PC-9 (cell line): Measurements from ENCODE around the gene TBC1D8.

Experiments
- EZH2 ChIP-seq: fragments of 200-600 bp; sonication (generic); IDR thresholded peaks from 2 replicates; pipeline ENCODE4 v1.8.0; 2017; ENCODE audit warnings: antibody characterized with exemption, low read depth
- TF ChIP-seq, protein P1 (sequence below): fragments of 200-600 bp; sonication (generic); conservative IDR thresholded peaks from 2 replicates; pipeline ENCODE4 v1.6.1; 2017; ENCODE audit warnings: mixed run types, antibody characterized with exemption, mild to moderate bottlenecking, moderate library complexity

DNA sequence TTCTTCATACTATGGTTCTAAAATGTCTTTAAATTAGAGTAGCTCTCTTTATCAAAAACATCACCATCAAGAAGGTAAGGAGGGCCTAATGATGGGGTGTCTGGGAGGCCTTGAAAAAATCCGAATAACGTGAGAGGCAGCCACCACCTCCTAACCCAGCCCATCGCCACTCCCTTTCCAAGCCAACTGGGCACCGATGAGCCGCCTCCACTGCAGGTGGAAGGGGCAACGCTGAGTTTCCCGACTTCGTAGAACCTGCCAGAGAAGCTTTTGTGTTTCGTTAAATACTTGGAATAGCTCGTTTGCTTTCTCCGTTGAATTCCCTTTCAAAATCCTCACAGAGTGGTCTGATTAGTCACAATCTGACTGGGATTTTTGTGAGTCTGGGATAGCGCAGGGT, 171.1 kb downstream of the TBC1D8 start:
- TF ChIP-seq, protein P1, sequence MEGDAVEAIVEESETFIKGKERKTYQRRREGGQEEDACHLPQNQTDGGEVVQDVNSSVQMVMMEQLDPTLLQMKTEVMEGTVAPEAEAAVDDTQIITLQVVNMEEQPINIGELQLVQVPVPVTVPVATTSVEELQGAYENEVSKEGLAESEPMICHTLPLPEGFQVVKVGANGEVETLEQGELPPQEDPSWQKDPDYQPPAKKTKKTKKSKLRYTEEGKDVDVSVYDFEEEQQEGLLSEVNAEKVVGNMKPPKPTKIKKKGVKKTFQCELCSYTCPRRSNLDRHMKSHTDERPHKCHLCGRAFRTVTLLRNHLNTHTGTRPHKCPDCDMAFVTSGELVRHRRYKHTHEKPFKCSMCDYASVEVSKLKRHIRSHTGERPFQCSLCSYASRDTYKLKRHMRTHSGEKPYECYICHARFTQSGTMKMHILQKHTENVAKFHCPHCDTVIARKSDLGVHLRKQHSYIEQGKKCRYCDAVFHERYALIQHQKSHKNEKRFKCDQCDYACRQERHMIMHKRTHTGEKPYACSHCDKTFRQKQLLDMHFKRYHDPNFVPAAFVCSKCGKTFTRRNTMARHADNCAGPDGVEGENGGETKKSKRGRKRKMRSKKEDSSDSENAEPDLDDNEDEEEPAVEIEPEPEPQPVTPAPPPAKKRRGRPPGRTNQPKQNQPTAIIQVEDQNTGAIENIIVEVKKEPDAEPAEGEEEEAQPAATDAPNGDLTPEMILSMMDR, result no peak
- TF ChIP-seq EZH2, result no peak
